Epithelial cell of proximal tubule (primary cell): ENCODE results near the gene ARL8B. TPM values are rescaled to one million over a fixed set of nuclear protein-coding genes. Genes with fewer than 3 reads are reported as not detected.

Source experiments
- DNase-seq: peaks from one replicate; pipeline ENCODE4 v3.0.0-alpha.2; 2011; ENCODE audit warnings: low read depth
- H3K4me3 ChIP-seq: 2 replicates; pipeline ENCODE4 v1.5.1; 2011; ENCODE audit warnings: low read depth, mild to moderate bottlenecking, low read length
- CTCF ChIP-seq: conservative IDR thresholded peaks from 2 replicates; pipeline ENCODE4 v1.5.1; 2012; ENCODE audit warnings: low read depth, mild to moderate bottlenecking, low read length
- total RNA-seq: library from RNA; depleted of rRNA; stranded (reverse); fragments of >200 nt; gene quantifications from 2 replicates; pipeline ENCODE4 v1.2.3, GENCODE V29; 2015

The ARL8B gene
- total RNA-seq, 1 donor from 2014 or later = 31.1 TPM

- TF ChIP-seq CTCF = no peak
- H3K4me3 ChIP-seq = no peak overlapping the region
- no peak for DNase-seq
These were observed 76.2 kb downstream of the ARL8B start for GRCh38 chr3:5198313-5198677.

DNA sequence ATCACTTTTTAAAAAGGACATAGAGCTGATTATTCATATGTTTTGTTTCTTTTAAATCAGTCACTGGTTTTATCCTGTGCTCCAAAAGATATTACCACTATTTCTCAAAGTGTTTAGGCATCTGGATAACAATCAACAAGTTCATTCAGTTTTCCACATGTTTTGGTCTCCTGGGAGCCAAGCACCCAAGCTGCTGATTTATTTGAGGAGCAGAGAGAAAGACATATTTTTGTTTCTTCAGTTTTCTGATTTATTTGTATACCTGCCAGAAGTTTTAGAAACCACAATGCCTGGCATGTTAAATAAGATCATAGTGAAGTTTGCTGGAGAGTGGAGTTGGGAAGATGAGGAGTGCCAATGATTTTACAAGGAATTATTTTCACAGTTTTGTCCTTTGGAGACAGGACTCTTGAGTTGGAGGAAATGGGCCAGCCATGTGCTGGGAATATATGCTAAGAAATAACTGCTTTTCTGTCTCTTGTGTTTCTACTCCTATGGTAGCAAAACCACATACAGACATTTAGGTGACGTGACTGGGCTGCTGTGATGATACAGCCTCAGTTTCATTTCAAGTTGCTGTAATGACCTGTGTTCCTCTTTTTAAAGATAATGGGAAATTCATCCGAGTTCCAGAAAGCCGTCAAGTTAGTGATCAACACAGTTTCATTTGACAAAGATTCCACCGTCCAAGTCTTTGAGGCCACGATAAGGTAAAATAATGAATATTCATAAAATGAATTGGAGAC, 77.1 kb downstream of the ARL8B start:
- no peak for DNase-seq
- H3K4me3 ChIP-seq = no peak overlapping the region
- no peak for TF ChIP-seq CTCF

DNA sequence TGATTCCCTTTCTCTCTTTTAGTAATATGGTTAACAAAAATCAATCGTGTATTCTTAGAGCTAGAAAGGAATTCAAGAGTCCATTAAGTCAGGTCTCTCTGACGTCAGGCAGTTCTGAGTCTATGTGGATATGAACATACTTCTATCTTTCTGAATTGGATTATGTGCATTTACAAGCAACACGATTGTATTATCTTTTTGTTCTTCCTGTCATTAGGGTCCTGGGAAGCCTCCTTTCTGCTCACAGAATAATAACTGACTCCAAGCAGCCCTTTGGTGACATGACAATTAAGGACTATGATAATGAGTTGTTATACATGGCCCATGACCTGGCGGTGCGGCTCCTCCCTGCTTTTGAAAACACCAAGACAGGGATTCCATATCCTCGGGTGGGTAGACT, 79.4 kb downstream of the ARL8B start:
- no peak overlapping the region for H3K4me3 ChIP-seq
- DNase-seq = no peak
- TF ChIP-seq CTCF = no peak

GRCh38 chr3:5202222-5202621, 80.1 kb downstream of the ARL8B start:
- TF ChIP-seq CTCF = no peak
- DNase-seq = no peak
- H3K4me3 ChIP-seq = no peak overlapping the region

DNA sequence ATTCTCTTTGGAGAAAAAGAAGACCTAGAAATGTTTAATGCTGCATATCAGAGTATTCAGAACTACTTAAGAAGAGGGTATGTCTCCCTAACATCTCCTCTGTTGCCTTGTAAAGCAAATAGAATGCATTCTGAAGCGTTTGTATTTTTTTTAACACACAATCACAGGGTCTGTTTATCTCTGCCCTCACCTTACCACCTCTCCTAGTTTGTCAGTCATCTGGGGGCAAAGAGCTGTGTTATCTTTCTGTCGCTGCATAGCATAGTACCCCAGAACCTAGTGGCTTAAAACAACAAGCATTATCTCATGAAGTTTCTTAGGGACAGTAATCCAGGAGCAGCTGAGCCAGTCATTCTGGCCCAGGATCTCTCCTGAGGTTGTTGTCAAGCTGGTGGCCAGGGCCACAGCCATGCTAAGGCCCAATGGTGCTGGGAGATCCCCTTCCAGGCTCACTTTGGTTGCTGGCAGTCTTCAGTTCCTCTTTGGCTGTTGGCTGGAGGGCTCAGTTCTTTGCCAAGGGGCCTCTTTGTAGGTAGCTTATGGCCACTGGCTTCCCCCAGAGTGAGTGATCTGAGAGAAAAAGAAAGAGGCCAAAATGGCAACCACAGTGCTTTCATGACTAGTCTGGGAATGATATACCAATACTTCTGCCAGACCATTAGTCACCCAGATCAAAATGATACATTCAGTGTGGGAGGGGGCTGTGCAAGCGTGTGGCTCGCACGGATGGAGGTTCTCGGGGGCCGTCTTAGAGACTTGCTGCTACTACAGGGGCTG, 83.3 kb downstream of the ARL8B start:
- no peak for DNase-seq
- no peak for TF ChIP-seq CTCF
- H3K4me3 ChIP-seq = no peak overlapping the region

DNA sequence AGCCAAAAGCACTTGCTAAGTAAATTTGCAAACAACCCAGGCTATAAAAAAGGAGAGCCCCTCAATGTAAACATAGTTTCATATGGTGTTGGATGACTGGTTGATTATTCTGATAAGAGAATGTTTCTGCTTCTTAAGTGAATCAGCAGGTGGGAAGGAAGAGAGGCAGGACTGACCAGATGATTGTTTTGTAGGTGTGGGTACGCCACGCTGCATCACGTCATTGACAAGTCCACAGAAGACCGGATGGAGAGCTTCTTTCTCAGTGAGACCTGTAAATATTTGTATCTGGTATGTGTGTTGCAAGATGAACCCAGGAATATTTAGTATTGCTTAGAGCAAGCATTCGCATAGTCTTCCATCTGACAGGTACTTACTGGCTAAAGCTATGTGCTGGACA, 88.8 kb downstream of the ARL8B start:
- no peak for TF ChIP-seq CTCF
- no peak for DNase-seq
- H3K4me3 ChIP-seq = no peak overlapping the region
